ENCODE measurements around the gene SYNGAP1.

DNA sequence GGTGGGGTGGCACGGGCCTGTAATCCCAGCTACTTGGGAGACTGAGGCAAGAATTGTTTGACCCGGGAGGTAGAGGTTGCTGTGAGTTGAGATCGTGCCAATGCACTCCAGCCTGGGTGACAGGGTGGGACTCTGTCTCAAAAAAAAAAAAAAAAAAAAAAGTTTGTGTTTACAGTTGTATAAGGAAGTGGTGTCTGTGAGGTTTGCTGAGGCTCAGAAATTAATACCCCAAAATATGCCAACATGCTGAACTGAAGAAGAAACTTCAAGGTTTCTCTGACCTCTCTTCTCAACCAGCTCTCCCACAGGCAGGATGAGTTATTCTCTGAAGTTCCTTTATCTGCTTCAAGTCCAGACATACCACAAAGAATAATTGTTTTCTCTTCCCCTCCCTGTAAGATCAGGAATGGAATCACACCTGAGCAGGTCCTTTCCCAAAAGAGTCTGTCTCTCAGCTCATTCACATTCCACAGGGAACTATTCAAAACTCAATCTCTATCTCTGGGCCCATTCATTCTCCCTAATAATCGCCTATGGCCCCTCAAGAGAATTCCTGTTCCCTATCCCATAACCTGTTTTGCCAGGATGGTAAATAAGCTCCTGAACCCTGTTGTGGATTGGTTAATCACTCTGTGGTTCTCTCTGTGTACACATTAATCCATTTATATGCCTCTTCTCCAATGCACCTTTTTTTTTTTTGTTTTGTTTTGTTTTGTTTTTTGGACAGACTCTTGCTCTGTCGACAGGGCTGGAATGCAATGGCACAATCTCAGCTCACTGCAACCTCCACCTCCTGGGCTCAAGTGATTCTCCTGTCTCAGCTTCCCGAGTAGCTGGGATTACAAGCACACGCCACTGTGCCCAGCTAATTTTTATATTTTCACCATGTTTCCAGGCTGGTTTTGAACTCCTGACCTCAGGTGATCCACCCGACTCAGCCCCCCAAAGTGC is 45.6 kb upstream of the SYNGAP1 start:
- TF ChIP-seq, protein P1, sequence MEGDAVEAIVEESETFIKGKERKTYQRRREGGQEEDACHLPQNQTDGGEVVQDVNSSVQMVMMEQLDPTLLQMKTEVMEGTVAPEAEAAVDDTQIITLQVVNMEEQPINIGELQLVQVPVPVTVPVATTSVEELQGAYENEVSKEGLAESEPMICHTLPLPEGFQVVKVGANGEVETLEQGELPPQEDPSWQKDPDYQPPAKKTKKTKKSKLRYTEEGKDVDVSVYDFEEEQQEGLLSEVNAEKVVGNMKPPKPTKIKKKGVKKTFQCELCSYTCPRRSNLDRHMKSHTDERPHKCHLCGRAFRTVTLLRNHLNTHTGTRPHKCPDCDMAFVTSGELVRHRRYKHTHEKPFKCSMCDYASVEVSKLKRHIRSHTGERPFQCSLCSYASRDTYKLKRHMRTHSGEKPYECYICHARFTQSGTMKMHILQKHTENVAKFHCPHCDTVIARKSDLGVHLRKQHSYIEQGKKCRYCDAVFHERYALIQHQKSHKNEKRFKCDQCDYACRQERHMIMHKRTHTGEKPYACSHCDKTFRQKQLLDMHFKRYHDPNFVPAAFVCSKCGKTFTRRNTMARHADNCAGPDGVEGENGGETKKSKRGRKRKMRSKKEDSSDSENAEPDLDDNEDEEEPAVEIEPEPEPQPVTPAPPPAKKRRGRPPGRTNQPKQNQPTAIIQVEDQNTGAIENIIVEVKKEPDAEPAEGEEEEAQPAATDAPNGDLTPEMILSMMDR (IDR thresholded peaks at IDR 0.05): no peak
- TF ChIP-seq POLR2AphosphoS5 (IDR thresholded peaks at IDR 0.05; ENCODE audit: insufficient read depth in 1 of 2, low read depth in 1 of 2) (no peak), POLR2A (IDR thresholded peaks at IDR 0.05) (no peak)

All from vagina (tissue), 2 donors.